ENCODE data around the gene FERMT3. TPM values are rescaled to one million over a fixed set of nuclear protein-coding genes. Genes with fewer than 3 reads are reported as not detected.
A peak's percentile ranks its signal among the peaks of the same experiment; 100 is the strongest.

Gene FERMT3
- total and polyA plus RNA-seq, 2 of the 13 experiments (the other 11 are each of a cell fraction or from before 2014, with no cell fraction given): 0.29 TPM; not detected in 1

- TF ChIP-seq HIC2 (CRISPR knock-in tag; IDR thresholded peaks at IDR 0.05; ENCODE audit: low read depth) (0 out of 2 replicates have a peak, but pooled peaks have one; percentile 20), ZFP91 (CRISPR knock-in tag; IDR thresholded peaks at IDR 0.05; ENCODE audit: borderline replicate concordance) (peak; percentile 63; the same call in 1 of the 2 replicates), GMEB2 (CRISPR knock-in tag; IDR thresholded peaks at IDR 0.05; ENCODE audit: low read depth) (no peak), TERF1 (CRISPR knock-in tag; IDR thresholded peaks at IDR 0.05) (peak; percentile 87), RBM39 (IDR thresholded peaks at IDR 0.05; ENCODE audit: low read depth, low read length, poor library complexity, severe bottlenecking) (peak; percentile 64), ZBTB33 (CRISPR knock-in tag; IDR thresholded peaks at IDR 0.05) (no peak), SYNCRIP (IDR thresholded peaks at IDR 0.05; ENCODE audit: insufficient read depth, low read depth, low read length) (no peak), RFX1 (IDR thresholded peaks at IDR 0.05) (no peak), SMARCC2 (IDR thresholded peaks at IDR 0.05) (no peak), ZNF282 (IDR thresholded peaks at IDR 0.05; ENCODE audit: partially characterized antibody) (no peak), ZNF660 (CRISPR knock-in tag; IDR thresholded peaks at IDR 0.05; ENCODE audit: borderline replicate concordance, low read depth) (no peak), ZBTB25 (CRISPR knock-in tag; IDR thresholded peaks at IDR 0.05) (peak; percentile 7; the same call in 1 of the 2 replicates), PRMT3 (CRISPR knock-in tag; IDR thresholded peaks at IDR 0.05; ENCODE audit: borderline replicate concordance, low read depth) (0 out of 2 replicates have a peak, but pooled peaks have one; percentile 15), ZNF780A (CRISPR knock-in tag; IDR thresholded peaks at IDR 0.05) (no peak), FLYWCH1 (CRISPR knock-in tag; IDR thresholded peaks at IDR 0.05) (no peak), ZNF547 (CRISPR knock-in tag; IDR thresholded peaks at IDR 0.05) (no peak; the same call in none of the 2 replicates), GATAD2A (CRISPR knock-in tag; IDR thresholded peaks at IDR 0.05) (no peak), U2AF2 (IDR thresholded peaks at IDR 0.05; ENCODE audit: low read depth, low read length) (no peak), ZNF850 (CRISPR knock-in tag; conservative IDR thresholded peaks at IDR 0.05) (no peak; the same call in none of the 2 replicates), ZNF720 (CRISPR knock-in tag; IDR thresholded peaks at IDR 0.05) (no peak), REL (CRISPR knock-in tag; conservative IDR thresholded peaks at IDR 0.05) (no peak)
Measured at GRCh38 chr11:64226507-64227051, 20.1 kb downstream of the FERMT3 start (continued).
